ENCODE measurements around the gene TTLL4.

DNA sequence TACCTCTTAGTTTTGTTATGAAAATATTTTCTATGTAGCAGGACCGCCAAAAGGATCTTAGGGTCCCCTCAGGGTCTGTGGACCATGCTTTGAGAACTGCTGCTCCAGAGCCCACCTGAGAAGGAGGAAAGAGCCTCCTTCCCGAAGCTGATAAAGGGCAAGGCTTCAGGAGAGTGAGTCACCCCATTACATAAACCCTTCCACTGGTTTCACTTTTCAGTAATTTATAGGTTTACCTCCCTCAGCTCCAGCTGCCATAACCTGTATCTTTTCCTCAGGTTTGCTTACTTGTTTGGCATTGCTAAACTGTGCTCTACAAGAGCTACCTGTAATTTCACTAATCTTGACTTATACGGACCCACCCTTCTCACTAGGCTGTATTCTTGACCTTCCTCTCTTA is 6.6 kb downstream of the TTLL4 start:
- TF ChIP-seq, protein P1, sequence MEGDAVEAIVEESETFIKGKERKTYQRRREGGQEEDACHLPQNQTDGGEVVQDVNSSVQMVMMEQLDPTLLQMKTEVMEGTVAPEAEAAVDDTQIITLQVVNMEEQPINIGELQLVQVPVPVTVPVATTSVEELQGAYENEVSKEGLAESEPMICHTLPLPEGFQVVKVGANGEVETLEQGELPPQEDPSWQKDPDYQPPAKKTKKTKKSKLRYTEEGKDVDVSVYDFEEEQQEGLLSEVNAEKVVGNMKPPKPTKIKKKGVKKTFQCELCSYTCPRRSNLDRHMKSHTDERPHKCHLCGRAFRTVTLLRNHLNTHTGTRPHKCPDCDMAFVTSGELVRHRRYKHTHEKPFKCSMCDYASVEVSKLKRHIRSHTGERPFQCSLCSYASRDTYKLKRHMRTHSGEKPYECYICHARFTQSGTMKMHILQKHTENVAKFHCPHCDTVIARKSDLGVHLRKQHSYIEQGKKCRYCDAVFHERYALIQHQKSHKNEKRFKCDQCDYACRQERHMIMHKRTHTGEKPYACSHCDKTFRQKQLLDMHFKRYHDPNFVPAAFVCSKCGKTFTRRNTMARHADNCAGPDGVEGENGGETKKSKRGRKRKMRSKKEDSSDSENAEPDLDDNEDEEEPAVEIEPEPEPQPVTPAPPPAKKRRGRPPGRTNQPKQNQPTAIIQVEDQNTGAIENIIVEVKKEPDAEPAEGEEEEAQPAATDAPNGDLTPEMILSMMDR (IDR thresholded peaks at IDR 0.05), result no peak
- TF ChIP-seq USF1 (IDR thresholded peaks at IDR 0.05; ENCODE audit: borderline replicate concordance, low read depth), result no peak
- TF ChIP-seq TAF1 (IDR thresholded peaks at IDR 0.05; ENCODE audit: borderline replicate concordance, low read depth, low read length), result no peak
- TF ChIP-seq EP300 (IDR thresholded peaks at IDR 0.05; ENCODE audit: borderline replicate concordance in 1 of 2, low read depth in 1 of 2, low read length in 1 of 2), result no peak
- no peak for TF ChIP-seq TCF12 (IDR thresholded peaks at IDR 0.05)

Measured in SK-N-SH (cell line).